GM19238 (cell line): Measurements from ENCODE around the gene CYSRT1.
"Not testable (repeated sequence)": the region's sequence is repeated elsewhere in the genome, so short reads cannot be mapped to it uniquely, and the experiment has no call there.

ENCODE experiments used
- DNase-seq: peaks from one replicate; pipeline ENCODE4 v3.0.0; 2011; ENCODE audit warnings: low spot score; ENCODE audit not compliant: insufficient read length

Gene CYSRT1

DNA sequence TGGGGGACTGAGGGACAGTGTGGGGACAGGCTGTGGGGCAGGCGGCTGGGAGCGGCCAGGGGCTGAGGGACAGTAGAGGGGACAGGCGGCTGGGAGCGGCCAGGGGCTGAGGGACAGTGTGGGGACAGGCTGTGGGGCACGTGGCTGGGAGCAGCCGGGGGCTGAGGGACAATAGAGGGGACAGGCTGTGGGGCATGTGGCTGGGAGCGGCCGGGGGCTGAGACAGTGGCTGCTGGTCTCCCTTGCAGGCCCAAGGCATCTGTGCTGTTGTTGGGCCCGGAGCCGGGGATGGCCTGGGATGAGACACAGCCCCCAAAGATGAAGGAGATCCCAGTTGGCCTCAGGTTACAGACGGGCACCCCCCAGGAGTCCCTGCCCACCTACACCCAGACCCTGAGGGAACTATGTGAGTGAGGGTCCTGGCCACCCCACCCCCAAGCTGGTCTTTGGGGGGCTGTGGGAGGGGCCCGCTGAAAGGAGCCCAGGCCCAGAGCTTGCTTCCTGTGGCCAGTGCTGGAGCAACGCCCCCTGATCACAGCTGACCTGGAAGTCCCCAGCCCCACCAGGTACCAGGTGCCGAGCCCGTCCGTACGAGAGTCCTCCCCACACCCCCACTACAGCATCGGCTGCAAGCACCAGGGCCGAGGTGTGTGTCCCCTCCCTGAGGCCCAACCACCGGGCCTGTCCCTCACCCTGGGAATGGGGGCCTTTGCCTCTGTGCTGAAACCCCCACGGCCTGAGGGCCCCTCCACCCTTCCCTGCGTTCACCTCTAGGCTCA is 26.7 kb downstream of the CYSRT1 start:
- no peak for DNase-seq

DNA sequence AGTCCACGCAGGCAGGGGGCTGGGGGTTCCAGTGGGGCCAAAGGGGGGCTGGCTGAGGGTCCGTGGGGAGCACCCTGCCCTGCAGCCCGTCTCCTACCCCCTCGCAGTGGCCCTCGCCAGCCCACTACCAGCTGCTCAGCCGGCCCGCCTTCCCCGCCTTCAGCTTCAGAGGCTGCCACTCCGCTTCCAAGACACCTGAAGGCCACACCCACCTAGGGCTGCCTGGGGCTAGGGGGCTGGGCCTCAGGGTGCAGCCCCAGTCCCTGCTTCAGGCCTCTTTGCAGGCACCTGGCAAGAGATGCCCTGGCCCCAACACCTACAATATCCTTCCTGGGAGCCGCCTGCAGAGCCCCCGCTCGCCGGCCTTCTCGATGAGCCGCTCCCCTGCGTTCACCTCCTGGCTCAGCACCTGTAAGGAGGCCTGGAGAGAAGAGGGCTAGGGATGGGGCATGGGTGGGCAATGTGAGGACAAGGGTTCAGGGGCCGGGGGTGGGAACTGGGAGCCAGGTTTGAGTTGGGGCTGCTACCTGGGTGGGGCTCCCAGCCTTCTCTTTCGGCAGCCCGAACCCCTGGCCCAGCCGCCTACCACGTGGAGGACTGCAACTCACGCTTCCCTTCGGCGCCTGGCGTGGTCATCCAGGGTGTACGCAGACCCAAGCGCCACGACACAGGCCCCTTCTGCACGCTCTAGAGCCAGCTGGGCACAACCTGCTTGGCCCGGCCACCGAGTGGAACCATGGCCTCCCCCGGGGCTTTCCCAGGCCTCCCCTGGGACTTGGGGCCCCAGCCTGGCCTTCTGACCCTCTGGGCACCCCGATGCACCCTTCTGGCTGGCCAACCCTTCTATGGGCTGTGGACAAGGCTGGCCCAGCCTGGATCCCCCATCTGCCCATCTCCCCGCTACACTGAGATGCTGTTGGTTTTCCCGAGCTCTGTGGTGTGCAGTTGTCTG is 27.9 kb downstream of the CYSRT1 start:
- no peak for DNase-seq

DNA sequence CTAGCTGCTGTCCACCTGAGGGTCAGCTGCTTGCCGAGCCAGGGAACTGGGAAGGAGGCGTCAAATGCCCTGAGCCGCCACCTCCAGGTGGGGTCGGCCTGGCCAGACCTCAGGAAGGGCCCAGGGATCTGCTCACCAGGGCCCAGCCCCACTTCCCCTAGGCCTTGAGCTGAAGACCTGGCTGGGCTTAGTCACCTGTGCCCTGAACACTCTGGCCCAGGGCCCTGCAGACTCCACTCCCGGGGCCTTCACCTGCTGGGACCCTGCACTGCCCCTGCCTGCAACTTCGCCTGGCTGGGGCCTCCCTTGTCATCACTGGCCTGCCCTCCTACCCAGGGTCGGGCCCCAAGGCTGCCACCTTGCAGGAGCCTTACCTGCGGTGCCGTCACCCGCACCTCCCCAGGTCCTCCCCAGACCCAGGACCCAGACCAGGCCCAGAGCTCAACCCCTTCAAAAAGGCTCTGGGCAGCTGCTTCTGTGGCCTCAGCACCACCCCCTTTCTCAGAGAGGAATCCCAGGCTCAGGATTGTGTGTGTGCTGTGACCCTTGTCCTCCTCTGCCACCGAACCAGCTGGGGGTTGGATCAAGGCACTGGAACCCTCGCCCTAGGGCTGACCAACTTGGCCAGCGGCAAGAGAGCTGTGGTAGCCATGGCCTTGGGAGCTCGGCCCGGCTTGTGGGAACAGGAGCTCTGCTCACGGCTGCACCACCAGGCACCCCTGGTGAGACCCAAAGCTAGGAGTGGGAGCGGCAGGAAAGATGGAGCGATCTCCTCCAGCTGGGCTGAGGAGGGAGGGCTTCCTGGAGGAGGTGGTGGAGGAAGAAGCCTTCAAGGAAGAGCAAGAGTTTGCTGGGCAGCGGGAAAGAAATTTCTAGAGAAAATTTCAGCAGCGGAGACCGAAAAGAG is 29.0 kb downstream of the CYSRT1 start:
- DNase-seq: no peak

DNA sequence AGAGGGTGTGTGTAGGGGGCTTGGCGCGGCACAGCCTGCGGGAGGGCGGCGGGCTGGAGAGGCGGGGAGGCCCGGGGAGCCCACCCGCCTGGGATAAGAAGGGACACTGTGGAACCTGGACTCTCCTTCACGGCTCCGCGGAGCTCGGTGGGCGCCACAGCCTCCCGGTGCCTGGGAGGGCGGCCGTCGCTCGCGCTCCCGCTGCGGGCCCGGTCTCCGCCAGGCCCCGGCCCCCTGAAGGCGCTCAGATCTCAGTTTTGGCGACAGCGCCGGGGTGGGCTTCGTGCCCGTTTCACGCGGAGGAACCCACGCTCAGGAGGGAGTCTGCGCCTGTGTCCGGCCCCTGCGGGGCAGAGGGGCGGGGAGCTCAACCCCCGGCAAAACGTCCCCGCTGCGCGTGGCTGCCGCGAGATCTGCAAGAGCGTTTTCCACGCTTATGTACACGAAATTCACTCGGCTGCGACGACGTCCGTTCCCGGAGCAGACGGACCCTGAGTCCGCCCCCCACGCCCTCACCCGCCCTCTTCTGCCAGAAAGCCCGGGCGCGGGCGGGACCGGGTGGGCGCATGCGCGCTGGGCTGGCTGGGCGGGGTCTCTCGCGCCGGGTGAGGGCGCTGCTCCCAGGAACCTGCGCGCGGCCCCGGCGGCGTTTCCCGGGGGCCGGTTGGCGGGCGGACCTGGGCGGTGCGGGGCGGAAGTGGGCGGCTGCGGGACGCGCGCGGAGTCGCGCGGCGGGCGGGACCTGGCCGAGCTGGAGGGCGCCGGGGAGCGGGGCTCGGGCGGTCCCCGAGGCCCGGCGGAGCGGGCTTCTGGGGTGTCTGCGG is 29.9 kb downstream of the CYSRT1 start, which contains the start of gene NELFB:
Gene NELFB (plus strand): TSS at position 704 of the 824 bp plus-strand sequence.
- DNase-seq: peak; percentile 100

DNA sequence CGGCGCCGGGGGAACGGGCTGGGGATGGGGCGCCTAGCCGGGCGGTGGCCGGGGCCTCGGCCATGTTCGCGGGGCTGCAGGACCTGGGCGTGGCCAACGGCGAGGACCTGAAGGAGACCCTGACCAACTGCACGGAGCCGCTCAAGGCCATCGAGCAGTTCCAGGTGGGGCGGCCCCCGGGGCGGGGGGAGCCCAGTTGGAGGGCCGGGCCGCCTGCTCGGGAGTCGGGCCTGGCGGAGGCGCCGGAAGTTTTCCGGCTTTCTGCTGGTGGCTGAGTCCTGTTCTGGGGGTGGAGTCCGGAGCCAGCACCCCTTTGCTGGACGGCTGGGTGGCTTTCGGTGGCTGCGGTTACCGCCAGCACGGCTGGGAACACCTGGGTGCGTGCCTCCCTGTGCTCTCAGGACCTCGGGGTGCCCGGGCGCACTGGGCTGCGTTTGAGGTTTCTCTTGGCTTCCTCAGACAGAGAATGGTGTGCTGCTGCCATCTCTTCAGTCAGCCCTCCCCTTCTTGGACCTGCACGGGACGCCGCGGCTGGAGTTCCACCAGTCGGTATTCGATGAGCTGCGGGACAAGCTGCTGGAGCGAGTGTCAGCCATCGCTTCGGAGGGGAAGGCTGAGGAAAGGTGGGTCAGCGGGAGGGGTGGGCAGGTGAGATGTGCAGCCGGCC is 30.6 kb downstream of the CYSRT1 start:
- DNase-seq: no peak

DNA sequence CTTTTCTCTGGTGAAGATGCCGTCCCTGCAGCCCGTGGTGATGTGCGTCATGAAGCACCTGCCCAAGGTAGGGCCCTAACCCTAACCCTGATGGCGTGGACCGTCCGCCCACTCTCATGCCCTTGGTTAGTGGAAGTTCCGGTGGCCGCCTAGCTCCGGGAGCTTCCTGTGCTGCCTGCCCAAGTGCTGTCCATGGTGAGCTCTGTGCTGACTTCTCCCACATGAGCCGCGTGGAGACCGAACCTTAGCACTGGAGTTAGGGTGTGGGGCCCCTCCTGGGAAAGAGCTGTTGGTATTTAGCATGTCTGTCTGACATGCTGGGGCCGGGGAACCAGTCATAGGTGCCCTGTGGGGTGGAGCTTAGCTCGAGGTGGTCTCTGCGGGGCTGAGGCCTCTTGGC is 31.4 kb downstream of the CYSRT1 start:
- no peak for DNase-seq

DNA sequence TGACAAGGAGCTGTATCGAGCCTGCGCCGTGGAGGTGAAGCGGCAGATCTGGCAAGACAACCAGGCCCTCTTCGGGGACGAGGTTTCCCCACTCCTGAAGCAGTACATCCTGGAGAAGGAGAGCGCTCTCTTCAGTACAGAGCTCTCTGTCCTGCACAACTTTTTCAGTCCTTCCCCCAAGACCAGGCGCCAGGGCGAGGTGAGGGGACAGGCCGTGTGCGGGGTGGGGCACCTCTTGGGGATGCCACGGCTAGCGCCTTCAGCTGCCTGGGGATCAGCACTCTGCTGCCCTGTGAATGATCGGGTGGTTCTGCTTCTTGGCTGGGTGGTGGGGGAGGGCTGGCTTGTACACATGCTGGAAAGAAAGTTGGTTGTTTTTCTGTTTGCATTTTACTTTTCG is 31.9 kb downstream of the CYSRT1 start:
- no peak for DNase-seq

DNA sequence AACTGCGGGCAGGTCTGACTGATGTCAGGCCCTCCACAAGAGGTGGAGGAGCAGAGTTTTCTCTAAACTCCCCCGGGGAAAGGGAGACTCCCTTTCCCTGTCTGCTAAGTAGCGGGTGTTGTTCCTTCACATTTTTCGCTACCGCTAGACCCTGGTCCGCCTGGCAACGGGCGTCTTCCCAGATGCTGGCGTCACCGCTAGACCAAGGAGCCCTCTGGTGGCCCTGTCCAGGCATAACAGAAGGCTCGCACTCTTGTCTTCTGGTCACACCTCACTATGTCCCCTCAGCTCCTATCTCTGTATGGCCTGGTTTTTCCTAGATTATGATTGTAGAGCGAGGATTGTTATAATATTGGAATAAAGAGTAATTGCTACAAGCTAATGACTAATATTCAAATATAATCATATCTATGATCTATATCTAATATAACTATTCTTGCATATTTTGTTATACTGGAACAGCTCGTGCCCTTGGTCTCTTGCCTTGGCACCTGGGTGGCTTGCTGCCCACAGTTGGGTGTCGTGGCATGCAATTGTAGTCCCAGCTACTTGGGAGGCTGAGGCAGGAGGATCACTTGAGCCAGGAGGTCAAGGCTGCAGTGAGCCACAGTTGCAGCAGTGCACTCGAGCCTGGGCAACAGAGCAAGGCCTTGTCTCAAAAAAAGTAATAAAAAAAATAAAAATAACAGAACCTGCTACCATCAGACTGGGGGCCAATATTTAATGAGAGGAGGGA is 37.4 kb downstream of the CYSRT1 start:
- not testable (repeated sequence) for DNase-seq

DNA sequence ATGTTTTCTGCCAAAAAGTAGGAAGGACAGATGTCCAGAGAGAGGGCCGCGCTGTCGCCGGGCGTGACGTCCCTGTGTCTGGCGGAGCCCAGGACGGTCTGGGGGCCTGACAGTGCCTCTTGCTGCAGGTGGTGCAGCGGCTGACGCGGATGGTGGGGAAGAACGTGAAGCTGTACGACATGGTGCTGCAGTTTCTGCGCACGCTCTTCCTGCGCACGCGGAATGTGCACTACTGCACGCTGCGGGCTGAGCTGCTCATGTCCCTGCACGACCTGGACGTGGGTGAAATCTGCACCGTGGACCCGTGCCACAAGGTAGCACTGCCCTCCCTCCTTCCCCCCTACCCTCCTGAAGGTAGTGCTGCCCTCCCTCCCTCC is 37.9 kb downstream of the CYSRT1 start:
- no peak for DNase-seq

DNA sequence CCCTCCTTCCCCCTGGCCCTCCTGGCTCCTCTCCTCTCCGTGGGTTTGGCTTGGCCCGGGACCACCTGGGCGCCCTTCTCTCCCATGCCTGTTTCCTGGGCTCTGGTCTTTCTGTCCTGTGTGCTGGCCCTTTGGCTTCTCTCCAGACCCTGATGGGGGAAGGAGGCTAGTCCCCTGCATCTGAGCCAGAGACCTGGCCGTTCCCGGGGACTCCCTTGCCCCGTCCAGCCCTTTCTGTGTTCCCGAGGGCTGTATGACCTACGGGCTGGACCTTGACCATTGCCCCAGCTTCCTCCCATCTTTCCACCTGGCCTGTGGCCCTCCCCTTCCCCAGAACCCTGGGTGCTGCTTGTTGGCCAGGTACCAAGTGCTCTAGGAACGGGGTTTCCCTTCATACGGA is 38.5 kb downstream of the CYSRT1 start:
- DNase-seq: no peak

DNA sequence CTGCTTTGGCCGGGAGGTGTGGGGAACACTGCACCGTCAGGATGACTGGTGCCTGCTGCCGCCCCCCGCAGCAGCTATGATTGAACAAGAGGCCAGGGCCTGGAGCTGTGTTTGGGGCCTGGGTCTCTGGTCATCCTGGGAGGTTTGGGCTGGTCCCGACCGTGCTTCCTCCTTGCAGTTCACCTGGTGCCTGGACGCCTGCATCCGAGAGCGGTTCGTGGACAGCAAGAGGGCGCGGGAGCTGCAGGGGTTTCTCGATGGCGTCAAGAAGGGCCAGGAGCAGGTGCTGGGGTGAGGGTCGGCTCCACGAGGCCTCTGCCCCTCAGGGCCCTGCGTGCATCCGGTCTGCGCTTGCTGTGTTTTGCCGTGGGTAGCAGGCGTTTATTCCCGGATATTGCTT is 39.1 kb downstream of the CYSRT1 start:
- no peak for DNase-seq

DNA sequence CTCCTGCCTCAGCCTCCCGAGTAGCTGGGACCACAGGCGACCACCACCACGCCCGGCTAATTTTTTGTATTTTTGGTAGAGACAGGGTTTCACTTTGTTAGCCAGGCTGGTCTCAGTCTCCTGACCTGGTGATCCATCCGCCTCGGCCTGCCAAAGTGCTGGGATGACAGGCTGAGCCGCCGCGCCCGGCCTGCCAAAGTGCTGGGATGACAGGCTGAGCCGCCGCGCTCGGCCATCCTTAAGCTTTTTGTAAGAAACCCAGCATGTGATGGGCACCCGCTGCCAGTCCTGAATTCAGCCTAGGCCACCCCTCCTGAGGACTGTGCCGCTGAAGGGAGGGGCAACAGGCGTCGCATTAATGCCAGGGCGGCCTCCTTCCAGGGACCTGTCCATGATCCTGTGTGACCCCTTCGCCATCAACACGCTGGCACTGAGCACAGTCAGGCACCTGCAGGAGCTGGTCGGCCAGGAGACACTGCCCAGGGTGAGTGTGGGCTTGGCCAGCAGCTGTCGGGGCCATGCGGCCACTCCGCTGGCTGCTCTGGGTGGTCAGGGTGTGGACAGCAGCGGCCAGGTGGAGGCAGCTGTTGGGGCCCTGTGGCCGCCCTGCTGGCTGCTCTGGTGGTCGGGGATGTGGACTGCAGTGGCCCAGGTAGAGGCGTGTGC is 40.7 kb downstream of the CYSRT1 start:
- DNase-seq: no peak

DNA sequence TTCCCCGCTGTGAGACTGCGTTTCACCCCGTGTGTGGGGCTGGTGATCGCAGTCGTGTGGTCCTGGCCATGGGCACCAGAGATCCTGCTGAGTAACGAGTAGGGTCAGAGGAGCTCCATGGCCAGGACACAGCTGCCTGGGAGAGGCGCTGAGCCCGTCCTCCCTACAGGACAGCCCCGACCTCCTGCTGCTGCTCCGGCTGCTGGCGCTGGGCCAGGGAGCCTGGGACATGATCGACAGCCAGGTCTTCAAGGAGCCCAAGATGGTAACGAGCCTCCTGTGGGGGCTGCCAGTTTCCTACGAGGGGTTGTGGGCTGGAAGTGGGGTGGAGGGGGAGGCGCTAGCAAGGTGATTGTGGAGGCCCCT is 41.2 kb downstream of the CYSRT1 start:
- no peak for DNase-seq

DNA sequence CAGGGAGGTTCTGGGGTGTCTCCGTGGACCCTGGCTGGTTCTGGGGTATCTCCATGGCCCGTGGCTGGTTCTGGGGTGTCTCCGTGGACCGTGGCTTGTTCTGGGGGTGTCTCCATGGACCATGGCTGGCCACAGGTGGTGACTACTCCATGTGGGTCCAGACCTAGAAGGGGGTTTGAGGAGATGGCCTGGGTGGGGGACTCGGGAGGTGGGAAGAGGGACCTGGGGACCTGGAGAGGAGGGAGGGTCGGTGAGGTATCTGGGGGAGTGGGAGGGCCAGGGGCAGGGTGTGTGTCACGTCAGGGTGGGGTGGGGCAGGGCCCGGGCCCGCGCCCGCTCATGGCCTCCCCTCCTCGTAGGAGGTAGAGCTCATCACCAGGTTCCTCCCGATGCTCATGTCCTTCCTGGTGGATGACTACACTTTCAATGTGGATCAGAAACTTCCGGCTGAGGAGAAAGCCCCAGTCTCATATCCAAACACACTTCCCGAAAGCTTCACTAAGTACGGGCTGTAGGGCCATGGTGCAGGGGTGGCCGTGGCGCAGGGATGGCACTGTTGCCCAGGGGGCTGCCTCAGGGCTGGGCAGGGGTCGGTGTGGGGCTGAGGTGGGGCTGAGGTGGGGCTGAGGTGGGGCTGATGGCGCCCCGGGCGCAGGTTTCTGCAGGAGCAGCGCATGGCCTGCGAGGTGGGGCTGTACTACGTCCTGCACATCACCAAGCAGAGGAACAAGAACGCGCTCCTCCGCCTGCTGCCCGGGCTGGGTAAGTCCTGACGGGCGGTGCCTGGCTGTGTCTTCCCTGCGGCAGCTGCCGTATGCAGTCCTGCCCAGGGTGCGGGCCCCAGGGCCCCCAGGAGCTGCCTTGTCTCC is 41.8 kb downstream of the CYSRT1 start:
- DNase-seq: no peak

DNA sequence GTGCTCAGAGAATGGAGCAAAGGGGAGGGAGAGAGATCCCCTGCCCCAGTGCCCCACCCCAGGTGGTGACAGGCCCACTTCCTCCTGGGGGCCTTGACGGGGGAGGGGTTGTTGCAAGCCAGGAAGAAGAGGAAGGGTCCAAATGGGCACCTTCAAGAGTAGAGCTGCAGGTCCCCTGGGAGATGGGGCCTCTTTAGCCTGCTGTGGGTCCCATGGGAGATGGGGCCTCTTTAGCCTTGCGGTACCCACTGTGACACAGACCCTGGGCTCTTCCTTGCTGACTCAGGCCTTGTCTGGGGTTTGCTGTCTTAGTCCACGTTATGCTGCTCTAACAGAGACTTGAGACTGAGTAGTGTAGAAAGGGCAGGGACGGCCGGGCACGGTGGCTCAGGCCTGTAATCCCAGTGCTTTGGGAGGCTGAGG is 43.0 kb downstream of the CYSRT1 start:
- no peak for DNase-seq

DNA sequence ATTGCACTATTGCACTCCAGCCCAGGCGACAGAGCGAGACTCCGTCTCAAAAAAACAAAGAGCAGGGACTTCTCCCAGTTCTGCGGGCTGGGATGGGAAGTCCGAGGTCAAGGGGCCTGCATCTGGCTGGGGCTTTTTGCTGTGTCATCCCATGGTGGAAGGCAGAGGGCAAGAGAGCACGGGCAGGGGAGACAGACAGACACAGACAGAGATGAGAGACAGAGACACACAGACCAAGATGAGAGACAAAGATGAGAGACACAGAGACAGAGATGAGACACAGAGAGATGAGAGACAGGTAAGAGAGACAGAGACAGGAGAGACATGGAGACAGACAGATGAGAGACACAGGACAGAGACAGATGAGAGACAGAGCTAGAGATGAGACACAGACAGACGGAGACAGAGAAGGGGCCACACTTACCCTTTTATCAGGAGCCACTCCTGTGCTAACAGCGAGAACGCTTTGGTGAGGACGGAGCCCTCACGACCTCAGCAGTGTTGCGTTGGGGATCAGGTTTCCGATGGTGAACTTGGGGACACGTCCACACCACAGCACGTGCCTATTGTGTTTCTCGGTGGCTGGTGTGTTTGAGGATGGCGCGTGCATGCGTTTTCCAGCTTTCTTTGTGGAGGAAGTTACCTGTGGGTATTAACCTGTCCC is 43.7 kb downstream of the CYSRT1 start:
- DNase-seq: no peak

DNA sequence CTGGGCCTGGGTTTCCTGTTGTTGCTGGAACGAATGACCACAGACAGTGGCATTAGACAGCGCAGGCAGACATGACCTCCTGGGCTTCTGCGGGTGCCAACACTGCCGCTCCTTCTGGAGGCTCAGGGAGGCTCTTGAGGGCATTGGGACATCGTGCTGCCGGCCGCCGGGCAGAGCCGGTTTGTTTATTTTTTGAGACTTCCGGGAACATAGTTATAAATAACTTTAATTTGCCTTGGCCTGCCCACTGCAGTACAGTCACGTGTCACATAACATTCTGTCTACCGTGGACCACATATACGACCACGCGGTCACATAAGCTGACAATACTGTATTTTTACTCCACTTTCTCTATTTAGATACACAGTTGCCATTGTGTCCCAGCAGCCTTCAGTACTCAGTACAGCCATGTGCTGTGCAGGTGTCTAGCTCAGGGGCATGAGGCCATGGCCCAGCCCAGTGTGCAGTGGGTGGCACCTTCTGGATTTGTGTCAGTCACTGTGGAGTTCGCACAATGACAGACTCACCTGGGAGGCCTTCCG is 44.3 kb downstream of the CYSRT1 start:
- DNase-seq: no peak
